GM03348 (cell line): ENCODE results near the gene NACC2.
"Not testable (repeated sequence)": the region's sequence is repeated elsewhere in the genome, so short reads cannot be mapped to it uniquely, and the experiment has no call there.

Source experiments
- DNase-seq: peaks from one replicate; pipeline ENCODE4 v3.0.0; 2012; ENCODE audit warnings: low spot score

The NACC2 gene

DNA sequence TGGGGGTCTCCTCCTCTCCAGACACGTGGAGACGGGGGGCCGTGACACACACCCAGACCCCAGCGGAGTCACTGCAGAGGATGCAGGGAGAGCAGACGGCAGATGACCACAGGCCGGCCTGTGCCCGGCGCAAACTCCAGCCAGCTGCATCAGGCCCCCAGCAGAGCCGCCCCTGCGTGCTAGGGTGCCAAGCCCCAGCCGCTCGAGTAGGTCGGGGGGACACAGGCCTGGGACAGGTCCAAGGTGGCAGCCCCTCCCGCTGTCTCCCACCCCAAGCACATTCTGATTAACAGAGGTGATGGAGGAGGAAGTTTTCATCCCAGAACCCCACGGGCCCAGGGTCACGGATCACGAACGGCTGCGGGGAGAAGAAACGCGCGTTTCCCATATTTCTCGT lies 14.4 kb downstream of the NACC2 start:
- no peak for DNase-seq

DNA sequence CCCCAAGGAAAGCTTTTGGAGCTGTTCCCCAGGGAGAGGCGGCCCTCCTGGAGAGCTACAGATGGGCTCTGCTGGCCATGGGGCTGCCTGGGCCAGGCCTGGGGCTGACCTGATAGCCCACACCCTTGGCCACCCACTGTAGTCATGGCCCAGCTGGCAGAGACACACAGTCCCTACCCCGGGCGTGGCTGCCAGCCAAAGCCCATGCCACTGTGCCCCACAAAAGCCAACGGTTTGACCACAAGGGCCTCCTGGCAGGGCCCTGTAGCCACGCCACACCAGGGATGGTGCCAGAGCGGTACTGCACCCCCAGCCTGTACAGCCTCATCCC lies 15.2 kb downstream of the NACC2 start:
- DNase-seq, result no peak

DNA sequence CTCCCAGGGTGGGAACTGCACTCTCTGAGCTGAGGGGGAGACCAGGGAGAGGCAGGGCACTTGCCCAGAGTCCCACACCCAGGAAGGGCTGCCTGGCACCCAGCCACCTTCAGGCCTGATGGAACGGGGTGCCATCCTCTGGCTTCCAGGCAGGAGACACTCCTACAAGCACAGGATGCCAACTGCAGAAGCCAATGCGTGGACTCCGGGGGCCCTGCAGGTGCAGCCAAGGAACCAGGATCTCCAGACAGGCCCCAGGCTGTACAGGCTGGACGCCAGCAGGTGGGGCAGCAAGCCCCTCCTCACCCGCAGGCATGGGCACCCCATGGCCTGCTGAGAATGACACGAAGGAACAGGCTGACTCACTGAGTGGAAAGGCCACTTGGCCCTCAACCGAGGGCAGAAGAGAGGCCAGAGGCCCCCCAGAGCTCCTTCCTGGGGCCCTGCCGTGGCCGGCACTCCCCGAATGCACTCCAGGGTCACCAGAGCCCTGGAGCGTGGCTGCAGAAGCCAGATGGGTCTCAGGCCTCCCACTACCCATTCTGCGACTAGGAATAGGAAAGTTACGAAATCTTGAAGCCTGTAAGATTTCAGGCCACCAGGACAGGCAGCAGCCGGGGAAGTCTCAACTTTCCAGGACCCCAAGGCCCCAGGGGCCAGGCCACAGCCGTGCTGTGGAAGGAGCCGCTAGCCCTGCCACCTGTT lies 15.7 kb downstream of the NACC2 start:
- no peak for DNase-seq

DNA sequence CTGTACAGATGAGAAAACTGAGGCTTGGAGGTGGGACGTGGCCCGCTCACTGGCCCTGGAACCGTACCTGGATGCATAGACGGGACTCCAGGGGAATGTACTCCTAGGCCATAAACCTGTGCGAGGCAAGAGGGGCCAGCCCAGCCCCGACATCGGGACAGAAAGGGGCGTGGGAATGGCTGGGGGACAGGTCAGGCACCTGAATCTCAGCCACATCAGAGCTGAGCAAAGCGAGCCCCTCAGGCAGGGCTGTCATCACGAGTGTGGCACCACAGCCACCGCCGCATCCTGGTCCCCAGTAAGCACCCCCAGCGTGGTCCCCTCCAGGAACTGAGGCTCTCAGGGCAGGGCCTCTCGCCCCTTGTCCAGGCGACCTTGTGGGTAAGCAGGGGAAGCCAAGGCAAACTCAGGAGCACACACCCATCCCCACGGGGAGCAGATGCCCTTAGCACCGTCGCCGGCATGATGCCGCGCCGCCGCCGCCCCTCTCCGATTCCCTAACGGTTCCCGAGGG lies 16.5 kb downstream of the NACC2 start:
- no peak for DNase-seq

DNA sequence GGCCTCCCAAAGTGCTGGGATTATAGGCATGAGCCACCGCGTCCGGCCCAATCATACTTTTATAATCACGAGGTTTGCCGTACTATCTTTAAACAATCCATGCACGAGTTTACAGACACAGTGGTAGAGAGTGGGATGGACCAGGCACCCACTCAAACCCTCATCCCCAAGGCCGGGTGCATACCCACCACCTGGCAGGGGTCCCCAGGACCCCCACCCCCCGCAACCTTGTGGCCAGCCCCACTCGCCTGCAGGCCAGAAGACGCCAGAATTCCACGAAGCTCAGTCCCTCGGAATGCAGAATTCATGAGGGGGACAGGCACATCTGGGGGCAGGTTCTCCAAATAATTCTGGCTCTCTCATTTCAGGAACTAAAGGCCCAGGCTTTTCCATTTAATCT lies 17.1 kb downstream of the NACC2 start:
- no peak for DNase-seq

DNA sequence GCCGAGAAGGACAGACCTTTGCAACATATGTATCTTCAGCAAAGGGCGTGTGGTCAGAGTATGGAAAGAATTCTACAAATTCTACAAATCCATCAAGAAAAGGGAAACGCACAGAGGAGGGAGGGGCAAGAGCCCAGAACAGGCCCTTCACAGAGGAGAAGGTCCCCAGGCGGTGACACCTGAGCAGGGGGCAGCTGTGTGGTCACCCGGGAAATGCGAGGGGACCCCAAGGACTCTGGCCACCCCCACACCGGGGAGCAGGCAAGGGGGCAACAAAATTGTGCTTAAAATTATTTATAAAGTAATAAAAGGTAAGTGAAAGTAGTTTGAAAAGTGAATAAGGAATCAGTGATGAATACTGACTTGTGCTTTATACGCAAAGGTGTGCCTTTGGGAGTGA lies 17.6 kb downstream of the NACC2 start:
- DNase-seq, result no peak

DNA sequence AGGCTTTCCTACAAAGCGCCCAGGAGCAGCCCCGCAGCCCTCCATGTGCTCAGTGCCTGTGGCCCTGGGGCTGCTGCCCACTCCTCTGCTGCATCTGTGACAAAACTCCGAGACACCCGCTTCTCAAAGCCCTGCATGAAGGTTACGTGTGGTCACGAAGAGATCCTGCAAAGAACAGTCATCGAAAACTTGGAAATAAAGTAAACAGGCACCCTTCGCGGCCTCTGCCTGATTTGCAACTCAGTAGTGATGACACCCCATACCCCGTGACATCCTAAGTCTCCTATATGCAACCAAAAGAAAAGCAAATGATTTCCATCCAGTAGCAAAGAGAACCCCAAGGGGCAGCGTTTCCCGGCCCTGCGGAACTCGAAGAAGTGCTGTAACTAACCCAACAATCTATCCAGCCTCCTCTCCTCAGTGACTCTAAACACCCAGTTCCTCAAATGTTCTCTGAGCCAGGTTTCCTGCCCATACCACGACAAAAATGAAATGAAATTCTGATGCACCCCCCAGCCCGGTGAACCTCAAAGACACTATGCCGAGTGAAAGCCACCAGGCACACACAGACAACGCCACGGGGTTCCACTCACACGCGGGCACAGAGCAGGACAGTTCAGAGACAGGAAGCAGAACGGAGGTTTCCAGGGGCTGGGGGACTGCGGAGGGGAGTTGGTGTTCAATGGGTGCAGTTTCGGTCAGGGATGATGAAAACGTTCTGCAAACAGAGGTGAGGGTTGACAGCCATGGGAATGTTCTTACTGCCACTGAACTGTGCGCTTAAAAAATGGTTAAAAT lies 19.0 kb downstream of the NACC2 start:
- no peak for DNase-seq

DNA sequence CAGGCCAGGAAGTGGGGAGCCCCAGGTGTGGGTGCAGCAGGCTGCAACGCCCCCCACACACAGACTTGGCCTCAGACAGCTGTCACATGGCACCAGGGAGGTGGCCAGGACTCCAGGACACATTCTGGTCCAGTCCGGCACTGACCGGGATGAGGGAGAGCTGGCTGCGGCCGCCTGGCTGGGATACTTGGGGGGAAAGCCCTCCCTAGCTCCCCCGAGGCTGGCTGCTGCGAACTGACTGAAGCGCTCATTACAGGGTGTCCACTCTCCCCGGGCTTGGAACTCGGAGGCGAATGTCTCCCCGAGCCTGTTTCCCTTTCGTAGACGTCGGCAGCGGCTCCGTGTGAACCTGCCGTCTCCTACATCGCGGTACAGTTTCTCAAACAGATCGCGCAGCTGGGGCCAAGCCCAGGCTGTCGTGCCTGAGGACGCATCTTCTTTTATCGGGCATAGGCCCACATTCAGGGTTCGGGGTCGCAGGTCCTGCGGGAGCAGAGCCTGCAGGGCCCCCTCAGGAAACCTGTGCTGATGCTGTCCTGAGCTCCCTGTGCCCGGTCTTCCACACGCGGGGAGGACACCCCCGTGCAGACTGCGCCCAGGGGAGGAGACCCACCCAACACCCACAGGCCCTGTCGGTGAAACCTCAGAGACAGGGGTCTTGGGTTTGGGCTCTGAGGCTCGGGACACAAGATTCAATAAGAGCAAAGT lies 19.8 kb downstream of the NACC2 start:
- no peak for DNase-seq

DNA sequence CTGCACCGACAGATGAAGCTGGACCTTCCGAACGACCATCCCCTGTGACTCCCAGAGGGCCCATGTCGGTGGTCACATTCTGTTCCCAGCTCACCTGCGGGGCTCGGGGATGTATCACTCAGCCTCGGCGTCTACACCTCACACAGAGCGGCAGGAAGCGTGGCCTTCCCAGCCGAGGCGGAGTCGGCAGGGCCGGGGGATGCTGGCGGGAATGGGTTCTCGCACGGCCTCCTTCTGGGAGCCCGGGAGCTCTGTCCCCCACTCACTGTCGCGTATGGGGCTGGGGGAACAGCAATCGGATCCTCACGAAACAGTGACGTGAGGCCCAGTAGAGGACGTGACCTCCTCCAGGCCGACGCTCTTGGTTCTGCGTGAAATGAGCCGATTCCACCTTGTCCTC lies 20.4 kb downstream of the NACC2 start:
- DNase-seq, result no peak

DNA sequence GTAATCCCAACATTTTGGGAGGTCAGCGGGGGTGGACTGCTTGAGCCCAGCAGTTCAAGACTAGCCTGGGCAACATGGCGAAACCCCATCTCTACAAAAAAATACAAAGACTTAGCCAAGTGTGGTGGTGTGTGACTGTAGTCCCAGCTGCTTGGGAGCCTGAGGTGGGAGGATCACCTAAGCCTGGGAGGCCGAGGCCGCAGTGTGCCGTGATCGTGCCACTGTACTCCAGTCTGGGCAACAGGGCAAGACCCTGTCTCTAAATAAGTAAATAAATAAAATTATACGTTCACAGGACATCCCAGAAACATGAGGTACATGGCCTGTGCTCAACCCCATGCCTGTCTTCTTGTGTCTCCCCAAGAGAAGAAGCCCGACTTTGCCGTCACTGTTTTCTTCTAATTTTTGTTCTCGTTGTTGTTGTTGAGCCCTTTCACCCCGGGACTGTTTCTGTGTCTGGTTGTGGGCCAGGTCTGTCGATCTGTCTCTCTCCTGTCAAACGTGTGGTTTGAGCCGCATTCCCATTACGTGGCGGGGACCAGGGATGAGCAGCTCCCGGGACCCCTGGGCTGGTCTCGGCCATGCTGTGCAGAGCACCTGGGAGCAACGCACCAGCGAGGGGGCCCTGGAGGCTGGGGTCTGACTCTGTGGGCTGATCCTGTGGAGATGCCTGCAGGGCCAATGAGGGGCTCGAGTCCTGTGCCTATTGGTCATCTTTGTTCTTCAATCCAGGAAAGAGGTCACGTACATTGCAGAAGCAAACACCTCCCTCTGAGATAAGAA lies 32.2 kb downstream of the NACC2 start:
- DNase-seq, result no peak

DNA sequence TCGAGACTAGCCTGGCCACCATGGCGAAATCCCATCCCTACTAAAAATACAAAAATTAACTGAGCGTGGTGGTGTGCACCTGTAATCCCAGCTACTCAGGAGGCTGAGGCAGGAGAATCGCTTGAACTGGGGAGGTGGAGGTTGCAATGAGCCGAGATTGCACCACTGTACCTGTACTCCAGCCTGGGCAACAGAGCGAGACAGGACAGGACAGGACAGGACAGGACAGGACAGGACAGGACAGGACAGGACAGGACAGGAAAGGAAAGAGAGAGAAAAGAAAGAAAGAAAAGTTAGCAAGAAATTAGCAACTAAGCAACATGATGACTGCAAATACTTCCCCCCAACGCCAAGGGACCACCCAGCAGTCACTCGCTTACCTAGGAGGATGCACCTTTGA lies 33.2 kb downstream of the NACC2 start:
- not testable (repeated sequence) for DNase-seq

DNA sequence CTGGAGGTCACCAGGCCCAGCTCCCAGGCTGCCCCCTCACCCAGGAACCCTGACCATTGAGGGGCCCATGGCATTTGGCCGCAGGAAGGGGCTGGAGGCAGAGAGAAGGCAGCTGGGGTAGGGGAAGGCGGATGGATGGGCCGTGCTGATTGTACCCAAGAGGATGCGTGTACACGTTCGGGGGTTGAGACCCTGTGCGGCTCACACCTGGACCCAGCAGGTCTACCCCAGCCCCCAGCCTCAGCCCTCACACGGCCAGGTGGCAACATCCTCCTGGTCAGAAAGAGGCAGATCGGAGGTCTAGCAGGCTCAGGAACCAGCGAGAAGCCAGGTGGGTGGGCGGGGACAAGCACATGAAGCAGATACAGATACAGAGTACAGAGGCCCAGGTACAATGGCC lies 33.7 kb downstream of the NACC2 start:
- no peak for DNase-seq

DNA sequence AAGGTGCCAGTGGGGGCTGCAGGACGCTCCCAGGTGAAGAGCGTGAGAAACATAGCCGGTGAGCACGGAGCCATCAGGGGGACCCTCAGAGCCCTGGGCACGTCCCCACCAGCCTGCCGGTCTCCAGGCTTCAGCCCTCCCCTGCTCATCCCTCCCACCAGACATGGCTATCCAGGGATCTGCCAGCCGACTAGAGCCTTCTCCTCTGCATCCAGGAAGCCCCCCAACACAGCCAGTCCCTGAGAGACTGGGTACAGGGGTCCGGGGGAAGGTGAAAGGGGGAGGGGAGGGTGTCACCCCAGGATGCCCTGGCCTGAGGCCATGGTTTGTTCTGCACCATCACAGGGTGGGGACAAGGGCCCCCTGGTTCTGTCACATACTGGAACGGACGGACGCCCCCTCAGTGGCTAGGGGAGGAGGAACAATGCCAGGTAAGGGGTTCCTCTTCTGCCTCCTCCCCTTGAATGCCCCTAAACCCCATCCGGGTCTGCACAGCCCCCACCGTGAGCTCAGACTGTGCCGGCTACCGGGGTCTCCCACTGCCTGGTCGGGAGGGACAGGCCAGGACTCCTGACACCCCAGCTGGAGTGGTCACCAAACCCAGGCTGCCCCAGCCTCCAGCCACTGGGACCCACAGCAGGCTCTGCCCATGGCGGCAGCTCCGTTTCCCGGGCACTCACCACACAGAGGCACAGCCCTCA lies 34.3 kb downstream of the NACC2 start:
- DNase-seq, result no peak

DNA sequence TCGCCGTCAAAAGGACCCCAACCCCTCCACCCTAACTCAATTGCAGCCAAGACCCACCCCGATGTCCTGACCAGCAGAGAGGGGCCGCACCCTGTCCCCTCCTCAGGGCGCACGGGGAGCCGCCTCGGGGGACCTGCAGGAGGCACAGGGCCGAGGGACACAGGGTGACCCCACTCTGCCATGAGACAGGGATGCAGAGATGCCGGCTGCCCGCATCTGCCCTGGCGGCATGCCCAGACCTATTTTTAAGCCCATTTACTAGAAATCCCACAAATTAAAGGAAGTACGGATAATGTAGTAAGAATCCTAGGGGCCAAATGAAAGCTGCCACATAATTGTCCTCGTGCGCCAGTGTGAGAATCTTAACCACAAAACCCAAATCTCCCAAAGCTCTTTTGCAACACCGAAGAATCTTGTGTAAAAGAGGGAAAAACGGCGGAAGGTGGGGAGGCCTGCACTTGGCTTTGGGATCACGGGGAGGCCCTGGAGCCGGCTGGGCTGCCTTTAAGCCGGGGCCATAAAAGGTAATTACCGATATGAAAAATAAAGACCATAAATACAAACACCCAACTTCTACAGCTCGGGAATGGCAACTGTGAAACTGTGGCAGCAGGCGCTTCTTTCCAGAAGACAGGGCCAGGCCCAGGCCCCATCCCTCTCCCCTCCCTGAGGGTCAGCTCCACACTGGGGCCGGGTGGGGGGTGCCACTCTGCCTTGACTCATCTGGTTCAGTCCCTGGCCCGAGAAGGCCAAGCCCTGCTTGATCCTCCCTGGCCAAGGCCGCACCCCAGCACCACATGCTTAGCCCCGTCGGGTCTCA lies 35.0 kb downstream of the NACC2 start:
- no peak for DNase-seq

DNA sequence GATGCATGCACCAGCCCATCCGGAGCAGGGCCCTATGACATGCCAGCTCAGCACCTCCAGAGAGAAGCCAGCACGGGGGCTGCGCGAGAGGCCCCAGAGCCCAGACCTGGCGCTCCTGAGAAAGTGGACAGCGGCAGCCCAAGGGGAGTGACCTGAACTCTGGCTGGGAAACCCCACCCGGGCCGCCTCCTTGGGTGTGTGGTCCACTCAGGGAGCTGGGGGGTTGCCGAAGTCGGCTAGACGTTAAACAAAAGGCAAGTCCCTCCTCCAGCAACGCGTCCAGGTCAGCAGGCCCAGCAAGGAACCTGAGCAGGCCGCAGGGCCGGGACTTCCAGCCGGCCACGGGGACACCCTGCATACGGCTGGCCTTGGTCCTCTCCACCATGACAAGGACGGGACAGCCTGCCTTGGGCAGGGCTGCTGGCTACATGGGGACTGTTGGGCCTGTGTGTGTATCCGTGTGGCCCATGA lies 35.7 kb downstream of the NACC2 start:
- peak; percentile 4 for DNase-seq

DNA sequence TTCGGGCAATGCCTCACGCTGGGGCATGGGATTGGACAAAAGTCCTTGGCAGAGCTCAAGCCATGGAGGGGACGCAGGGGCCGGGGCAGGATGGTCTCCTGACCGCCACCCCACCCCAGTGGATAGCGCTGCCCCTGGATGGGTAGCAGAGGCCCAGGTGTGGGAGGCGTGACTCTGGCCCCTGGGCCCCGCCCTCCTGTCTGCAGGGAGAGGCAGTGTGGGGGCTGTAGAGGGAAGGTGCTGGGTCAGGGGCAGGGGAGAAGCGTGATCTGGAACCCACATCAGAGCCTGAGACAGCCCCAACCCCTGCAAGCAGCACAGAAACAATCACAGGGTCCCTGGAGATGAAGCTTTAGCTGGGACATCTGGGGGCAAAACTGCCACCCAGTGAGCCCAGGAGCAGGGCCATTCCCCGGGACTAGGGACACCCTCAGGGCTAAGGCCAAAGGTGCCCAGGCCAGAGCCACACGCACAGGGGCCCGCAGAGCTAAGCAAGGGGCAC lies 36.2 kb downstream of the NACC2 start:
- peak; percentile 2 for DNase-seq

DNA sequence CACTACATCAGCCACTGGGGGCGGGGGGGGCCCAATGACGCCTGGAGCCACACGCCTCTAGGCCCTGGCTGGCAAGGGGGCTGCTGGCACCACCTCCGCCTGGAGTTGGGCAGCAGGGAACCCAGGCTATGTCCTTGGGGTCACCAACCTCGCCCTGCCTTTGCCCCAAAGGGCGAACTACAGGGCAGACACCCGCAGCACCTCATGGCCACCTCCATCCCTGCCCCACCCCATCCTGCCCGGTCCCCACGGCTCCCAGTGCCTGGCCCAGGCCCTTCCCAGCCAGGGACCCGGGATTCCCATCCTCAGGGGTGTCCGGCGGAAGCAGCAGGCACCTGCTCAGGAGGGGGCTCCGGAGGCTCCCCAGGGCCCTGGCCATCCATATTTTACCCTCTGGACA lies 37.0 kb downstream of the NACC2 start:
- DNase-seq, result no peak

DNA sequence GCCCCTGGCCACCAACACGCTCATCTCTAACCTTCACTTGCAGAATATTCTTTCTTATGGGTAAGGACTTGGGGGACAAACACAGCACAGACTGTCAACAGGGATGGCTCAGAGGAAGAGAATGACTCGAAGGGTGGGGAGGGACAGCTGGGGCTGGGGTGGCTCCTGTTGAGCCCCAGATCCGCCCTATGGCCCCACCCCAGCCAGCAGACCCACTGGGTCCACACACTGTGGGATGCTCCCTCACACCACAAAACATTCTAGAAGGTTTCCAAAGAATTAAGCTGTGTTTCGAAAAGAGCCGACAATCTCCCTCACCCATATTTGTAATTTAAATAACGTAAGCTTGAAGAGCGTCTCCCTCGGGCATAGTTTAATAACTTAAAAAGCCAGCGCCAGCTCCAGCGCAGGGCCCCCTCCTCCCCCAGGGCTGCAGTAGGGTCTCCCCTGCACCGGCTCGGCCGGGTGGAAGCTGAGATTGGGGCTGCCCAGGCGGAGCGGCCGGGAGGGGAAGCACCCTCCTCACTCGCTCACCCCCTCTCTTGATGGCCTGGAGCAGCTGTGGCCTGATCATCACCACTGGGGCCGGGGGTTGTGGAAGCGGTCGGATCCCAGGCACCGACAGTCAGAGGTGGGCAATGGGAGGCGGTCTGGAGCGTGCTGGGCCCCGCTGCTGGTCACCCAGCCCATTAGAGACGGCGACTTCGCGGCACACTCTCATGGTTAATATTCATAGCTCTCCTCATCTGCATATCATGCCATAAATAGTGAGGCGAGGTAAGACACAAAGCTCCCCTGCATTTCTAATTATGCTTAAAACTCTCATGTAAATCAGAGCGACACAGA lies 37.6 kb downstream of the NACC2 start:
- no peak for DNase-seq

DNA sequence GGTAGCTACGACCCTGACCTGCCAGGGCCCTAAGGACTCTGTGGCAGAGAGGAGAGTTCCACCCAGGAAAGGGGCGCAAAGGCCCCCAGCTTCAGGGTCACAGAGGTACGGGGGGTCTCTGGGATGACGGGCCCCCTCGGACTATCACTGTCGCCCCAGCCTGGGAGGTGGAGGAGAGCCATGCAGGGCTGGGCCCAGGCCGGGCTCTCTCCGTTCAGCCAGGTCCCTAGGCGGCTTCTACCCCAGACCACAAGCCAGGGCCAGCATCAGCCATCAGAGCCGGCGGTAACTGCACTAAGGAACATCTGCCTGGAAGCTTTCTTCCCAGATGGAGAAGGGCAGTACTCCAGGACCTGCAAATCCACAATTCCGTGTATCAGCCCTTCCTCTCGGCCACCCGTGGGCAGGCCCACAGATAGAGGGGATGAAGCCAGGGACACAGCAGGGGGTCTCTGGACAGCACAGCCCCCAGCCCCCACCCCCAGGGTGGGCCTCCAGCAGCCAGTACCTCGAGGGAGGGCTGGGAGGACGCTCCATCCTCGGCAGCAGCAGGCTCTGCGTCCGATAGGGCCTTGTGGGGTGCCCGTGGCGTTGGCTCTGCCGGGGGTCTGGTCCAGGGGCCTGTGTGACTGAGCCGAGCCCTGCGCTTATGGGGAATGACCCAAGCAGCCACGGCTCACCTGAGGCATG lies 38.4 kb downstream of the NACC2 start:
- DNase-seq, result no peak
